ENCODE measurements around the gene VWA7. TPM values are rescaled to one million over a fixed set of nuclear protein-coding genes. Genes with fewer than 3 reads are reported as not detected.
"Not testable (repeated sequence)": the region's sequence is repeated elsewhere in the genome, so short reads cannot be mapped to it uniquely, and the experiment has no call there.

VWA7 gene
- polyA plus RNA-seq, 4 donors = 2.9 to 11.9 (median 6.4) TPM

DNA sequence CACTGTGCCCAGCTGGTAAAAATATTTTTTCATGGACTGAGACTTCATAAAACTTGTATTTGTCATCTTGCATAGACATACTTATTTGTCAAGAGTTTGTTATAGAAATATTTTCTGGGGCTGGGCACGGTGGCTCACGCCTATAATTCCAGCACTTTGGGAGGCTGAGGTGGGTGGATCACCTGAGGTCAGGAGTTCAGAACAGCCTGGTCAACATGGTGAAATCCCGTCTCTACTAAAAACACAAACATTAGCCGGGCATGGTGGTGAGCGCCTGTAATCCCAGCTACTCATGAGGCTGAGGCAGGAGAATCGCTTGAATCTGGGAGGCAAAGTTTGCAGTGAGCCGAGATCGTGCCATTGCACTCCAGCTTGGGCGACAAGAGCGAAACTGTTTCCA, 31.5 kb upstream of the VWA7 start:
- peaks cover 0 to 15% (median 0%) of the 10 kb centered on the region in 3 donors for H3K4me1 ChIP-seq (ENCODE audit: control insufficient read depth in 3 of 3, insufficient read depth in 2 of 3, low read depth in 1 of 3, low read length in 2 of 3)
- not testable (repeated sequence) for DNase-seq; H3K27ac ChIP-seq (ENCODE audit: low read depth in 1 of 3, low read length in 2 of 3); H3K27me3 ChIP-seq (ENCODE audit: control insufficient read depth in 3 of 3, insufficient read depth in 3 of 3, low read length in 3 of 3); H3K4me3 ChIP-seq (ENCODE audit: low read depth in 1 of 3, low read length in 3 of 3); FAIRE-seq; H3K9me3 ChIP-seq (ENCODE audit: control insufficient read depth in 2 of 2, insufficient read depth in 1 of 2, low read depth in 1 of 2, low read length in 1 of 2)
- H3K36me3 ChIP-seq (ENCODE audit: control insufficient read depth in 3 of 3, insufficient read depth in 2 of 3, low read depth in 1 of 3, low read length in 3 of 3) = peaks cover 0 to 10% (median 0%) of the 10 kb centered on the region in 3 donors
- WGBS, 3 donors = 90 to 93% (median 90%) methylated on average over 10 of the region's 10 CpGs

DNA sequence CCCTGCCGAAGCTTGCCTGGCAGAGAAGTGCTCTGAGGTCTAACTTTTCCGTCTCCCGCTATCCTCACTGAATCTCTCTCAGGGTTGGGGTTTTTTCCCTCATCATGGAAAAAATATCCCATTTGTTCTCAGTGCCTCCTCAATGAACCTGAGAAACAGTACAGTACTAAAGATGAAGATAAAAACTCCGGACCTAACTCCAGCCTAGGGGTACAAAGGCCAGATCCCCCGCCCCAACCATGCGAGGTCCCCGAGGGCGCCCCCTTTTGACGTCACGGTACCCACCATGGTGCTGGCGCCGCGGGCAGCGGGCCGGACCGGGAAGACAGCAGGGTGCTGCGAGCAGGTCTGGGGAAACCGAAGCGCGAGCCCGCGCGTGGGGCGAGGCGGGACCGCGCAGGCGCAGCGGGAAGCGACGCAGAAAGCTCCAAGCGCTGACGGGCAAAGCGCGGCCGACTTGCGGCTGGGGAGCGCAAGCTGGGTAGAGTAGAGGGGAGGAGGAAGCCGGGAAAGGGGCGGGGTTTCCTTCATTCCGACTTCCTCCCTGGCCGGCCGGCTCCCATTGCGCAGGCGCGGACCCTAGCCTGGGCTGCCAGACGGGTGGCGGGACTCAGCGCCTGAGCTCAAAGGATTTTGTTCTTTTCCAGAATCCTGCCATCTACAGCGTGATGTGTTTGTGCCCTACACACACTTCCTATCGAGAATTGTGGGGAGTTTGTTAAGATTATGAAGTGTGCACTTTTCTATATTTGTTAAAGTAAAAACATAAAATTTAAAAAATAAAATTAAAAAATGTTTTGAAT, 29.5 kb upstream of the VWA7 start, which contains the start of gene LSM2:
Gene LSM2 (minus strand): TSS at position 497 of the 803 bp plus-strand sequence. CDS start 209 bp downstream, at position 288.
- no peaks in the 10 kb centered on the region for H3K9me3 ChIP-seq (ENCODE audit: control insufficient read depth in 2 of 2, insufficient read depth in 1 of 2, low read depth in 1 of 2, low read length in 1 of 2)
- H3K27ac ChIP-seq (ENCODE audit: low read depth in 1 of 3, low read length in 2 of 3) = peak within 1 kb of the TSS; percentile 91 to 96 (median 93)
- FAIRE-seq = no peak
- H3K4me3 ChIP-seq (ENCODE audit: low read depth in 1 of 3, low read length in 3 of 3) = peak within 1 kb of the TSS; percentile 71 to 84 (median 80)
- H3K36me3 ChIP-seq (ENCODE audit: control insufficient read depth in 3 of 3, insufficient read depth in 2 of 3, low read depth in 1 of 3, low read length in 3 of 3) = peaks cover 0 to 24% (median 1%) of the 10 kb centered on the region in 3 donors
- 0% methylated on average over 48 to 51 of the region's 51 CpGs for WGBS, 3 donors
- H3K27me3 ChIP-seq (ENCODE audit: control insufficient read depth in 3 of 3, insufficient read depth in 3 of 3, low read length in 3 of 3) = no peaks in the 10 kb centered on the region
- DNase-seq = peak; percentile 99
- H3K4me1 ChIP-seq (ENCODE audit: control insufficient read depth in 3 of 3, insufficient read depth in 2 of 3, low read depth in 1 of 3, low read length in 2 of 3) = peaks cover 0 to 12% (median 0%) of the 10 kb centered on the region in 3 donors

DNA sequence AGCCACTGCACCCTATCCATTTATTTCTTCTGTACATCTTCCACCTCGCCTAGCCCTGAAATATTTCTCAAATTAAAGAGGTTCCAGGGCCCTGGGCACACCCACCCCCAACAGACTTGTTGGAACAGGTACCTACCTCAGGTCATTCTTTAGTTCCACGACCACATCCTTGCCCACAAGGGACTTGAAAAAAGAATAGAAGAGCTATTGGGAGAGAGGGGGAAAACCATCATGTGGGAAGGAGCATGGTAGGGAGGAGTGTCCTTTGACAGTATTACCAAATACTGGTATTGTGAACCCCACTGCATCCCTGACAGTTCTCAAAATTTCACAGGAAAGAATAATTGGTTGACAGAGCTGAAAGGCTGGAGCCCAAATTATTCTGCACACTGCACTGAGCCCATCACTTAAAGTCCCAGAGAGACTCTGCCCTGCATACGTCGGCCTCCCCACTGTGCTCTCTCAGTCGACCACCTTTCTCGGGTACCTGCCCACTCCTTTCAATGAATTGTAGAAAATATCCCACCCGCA, 28.9 kb upstream of the VWA7 start:
- Histone ChIP-seq H3K4me3 (ENCODE audit: low read depth in 1 of 3, low read length in 3 of 3) (peak overlapping the region; percentile 71 to 84 (median 80)), H3K36me3 (ENCODE audit: control insufficient read depth in 3 of 3, insufficient read depth in 2 of 3, low read depth in 1 of 3, low read length in 3 of 3) (peaks cover 0 to 28% (median 5%) of the 10 kb centered on the region in 3 donors), H3K27me3 (ENCODE audit: control insufficient read depth in 3 of 3, insufficient read depth in 3 of 3, low read length in 3 of 3) (no peaks in the 10 kb centered on the region), H3K9me3 (ENCODE audit: control insufficient read depth in 2 of 2, insufficient read depth in 1 of 2, low read depth in 1 of 2, low read length in 1 of 2) (no peaks in the 10 kb centered on the region), H3K4me1 (ENCODE audit: control insufficient read depth in 3 of 3, insufficient read depth in 2 of 3, low read depth in 1 of 3, low read length in 2 of 3) (peaks cover 0 to 12% (median 0%) of the 10 kb centered on the region in 3 donors), H3K27ac (ENCODE audit: low read depth in 1 of 3, low read length in 2 of 3) (peak overlapping the region; percentile 91 to 96 (median 93))
- no peak for DNase-seq
- no peak for FAIRE-seq
- WGBS, 3 donors = 13 to 16% (median 14%) methylated on average over 7 of the region's 7 CpGs

DNA sequence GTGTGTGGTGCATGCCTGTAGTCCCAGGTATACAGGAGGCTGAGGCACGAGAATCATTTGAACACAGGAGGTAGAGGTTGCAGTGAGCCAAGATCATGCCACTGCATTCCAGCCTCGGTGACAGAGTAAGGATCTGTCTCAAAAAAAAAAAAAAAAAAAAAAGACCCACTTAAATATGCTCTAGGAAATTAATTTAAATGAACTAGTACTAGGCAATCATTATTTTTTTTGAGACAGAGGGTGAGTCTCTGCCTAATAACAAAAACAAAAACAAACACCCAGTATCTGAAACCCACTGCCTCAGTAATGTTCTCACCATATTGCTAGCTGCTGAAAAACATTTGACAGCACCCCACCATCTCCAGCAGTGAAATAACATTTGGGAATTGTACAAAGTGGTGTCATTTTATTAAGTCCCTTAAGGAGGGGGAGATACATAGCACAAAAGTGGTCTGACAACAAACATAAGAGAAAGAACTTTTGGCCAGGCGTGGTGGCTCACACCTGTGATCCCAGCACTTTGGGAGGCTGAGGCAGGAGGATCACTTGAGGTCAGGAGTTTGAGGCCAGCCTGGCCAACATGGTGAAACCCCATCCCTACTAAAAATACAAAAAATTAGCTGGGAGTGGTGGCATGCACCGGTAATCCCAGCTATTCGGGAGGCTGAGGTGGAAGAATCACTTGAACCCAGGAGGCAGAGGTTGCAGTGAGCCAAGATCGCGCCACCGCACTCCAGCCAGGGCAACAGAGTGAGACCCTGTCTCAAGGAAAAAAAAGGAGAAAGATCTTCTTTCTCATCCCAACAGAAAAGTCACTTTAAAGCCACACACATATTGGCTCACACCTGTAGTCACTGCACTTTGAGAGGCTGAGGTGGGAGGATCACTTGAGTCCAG, 24.2 kb upstream of the VWA7 start:
- not testable (repeated sequence) for DNase-seq; H3K9me3 ChIP-seq (ENCODE audit: control insufficient read depth in 2 of 2, insufficient read depth in 1 of 2, low read depth in 1 of 2, low read length in 1 of 2); H3K27me3 ChIP-seq (ENCODE audit: control insufficient read depth in 3 of 3, insufficient read depth in 3 of 3, low read length in 3 of 3); FAIRE-seq; H3K4me1 ChIP-seq (ENCODE audit: control insufficient read depth in 3 of 3, insufficient read depth in 2 of 3, low read depth in 1 of 3, low read length in 2 of 3); H3K27ac ChIP-seq (ENCODE audit: low read depth in 1 of 3, low read length in 2 of 3); H3K4me3 ChIP-seq (ENCODE audit: low read depth in 1 of 3, low read length in 3 of 3)
- peaks cover 0 to 41% (median 5%) of the 10 kb centered on the region in 3 donors for H3K36me3 ChIP-seq (ENCODE audit: control insufficient read depth in 3 of 3, insufficient read depth in 2 of 3, low read depth in 1 of 3, low read length in 3 of 3)
- 92 to 97% (median 97%) methylated on average over 8 of the region's 8 CpGs for WGBS, 3 donors

DNA sequence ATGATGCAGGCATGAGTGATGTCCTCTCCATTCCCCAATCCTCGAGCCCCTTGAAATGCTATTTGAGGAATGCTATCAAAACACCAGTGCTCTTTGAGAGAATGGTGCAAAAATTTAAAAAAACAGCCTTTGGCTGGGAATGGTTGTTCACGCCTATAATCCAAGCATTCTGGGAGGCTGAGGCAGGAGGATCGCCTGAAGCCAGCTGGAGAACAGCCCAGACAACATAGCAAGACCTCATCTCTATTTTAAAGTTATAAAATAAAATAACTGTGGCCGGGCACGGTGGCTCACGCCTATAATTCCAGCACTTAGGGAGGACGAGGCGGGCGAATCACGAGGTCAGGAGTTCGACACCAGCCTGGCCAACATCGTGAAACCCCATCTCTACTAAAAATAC, 22.7 kb upstream of the VWA7 start:
- no peaks in the 10 kb centered on the region for H3K9me3 ChIP-seq (ENCODE audit: control insufficient read depth in 2 of 2, insufficient read depth in 1 of 2, low read depth in 1 of 2, low read length in 1 of 2)
- H3K27me3 ChIP-seq (ENCODE audit: control insufficient read depth in 3 of 3, insufficient read depth in 3 of 3, low read length in 3 of 3) = no peaks in the 10 kb centered on the region
- no peak overlapping the region for H3K4me3 ChIP-seq (ENCODE audit: low read depth in 1 of 3, low read length in 3 of 3)
- no peak overlapping the region for H3K27ac ChIP-seq (ENCODE audit: low read depth in 1 of 3, low read length in 2 of 3)
- FAIRE-seq (no peak), DNase-seq (no peak)
- peaks cover 0 to 5% (median 0%) of the 10 kb centered on the region in 3 donors for H3K4me1 ChIP-seq (ENCODE audit: control insufficient read depth in 3 of 3, insufficient read depth in 2 of 3, low read depth in 1 of 3, low read length in 2 of 3)
- WGBS, 3 donors = 87 to 97% (median 93%) methylated on average over 12 of the region's 12 CpGs
- H3K36me3 ChIP-seq (ENCODE audit: control insufficient read depth in 3 of 3, insufficient read depth in 2 of 3, low read depth in 1 of 3, low read length in 3 of 3) = peaks cover 0 to 41% (median 5%) of the 10 kb centered on the region in 3 donors

DNA sequence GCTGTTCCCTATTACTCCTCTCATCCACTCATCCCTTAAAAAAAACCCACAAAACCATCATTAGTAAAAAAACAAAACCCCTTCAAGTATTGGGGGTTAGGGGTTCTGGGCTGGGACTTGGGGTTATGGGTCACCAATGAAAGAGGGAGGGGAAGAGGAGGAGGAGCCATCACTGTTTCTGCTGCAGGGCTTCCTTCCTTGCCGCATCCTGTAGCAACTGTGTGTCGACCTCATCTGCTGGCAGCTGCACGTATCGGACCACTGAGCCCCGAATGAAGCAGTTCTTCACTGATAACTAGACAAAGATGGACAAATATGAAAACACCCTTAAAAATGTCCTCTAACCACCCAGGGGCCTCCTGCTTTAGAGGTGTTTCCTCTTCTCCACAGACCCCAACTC, 20.5 kb upstream of the VWA7 start:
- Histone ChIP-seq H3K27ac (ENCODE audit: low read depth in 1 of 3, low read length in 2 of 3) (peak overlapping the region in 1 of 3 donors; percentile 55), H3K27me3 (ENCODE audit: control insufficient read depth in 3 of 3, insufficient read depth in 3 of 3, low read length in 3 of 3) (no peaks in the 10 kb centered on the region), H3K36me3 (ENCODE audit: control insufficient read depth in 3 of 3, insufficient read depth in 2 of 3, low read depth in 1 of 3, low read length in 3 of 3) (peaks cover 0 to 35% (median 5%) of the 10 kb centered on the region in 3 donors), H3K9me3 (ENCODE audit: control insufficient read depth in 2 of 2, insufficient read depth in 1 of 2, low read depth in 1 of 2, low read length in 1 of 2) (no peaks in the 10 kb centered on the region), H3K4me1 (ENCODE audit: control insufficient read depth in 3 of 3, insufficient read depth in 2 of 3, low read depth in 1 of 3, low read length in 2 of 3) (peaks cover 0 to 5% (median 2%) of the 10 kb centered on the region in 3 donors), H3K4me3 (ENCODE audit: low read depth in 1 of 3, low read length in 3 of 3) (no peak overlapping the region)
- no peak for FAIRE-seq
- WGBS, 3 donors = 54 to 81% (median 75%) methylated on average over 5 of the region's 5 CpGs
- DNase-seq = no peak

DNA sequence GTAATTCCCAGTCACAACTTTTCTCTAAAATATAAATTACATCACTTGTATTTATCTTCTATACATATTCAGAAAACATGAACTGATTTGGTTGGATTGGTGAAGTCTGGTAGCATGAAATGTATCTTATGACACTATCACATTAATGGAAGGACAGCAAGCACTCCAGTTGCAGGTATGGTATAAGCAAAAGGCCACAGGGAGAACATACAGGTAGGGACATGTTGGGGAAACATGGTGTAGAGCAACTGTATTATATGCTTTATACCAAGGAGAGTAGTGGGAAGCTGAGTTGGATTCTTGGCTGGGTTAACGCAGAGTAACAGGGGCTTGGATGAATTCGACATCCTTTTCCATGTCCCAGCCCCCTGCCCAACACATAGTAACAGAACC, 19.9 kb upstream of the VWA7 start:
- FAIRE-seq = no peak

More for the DNA sequence above, 19.9 kb upstream of the VWA7 start:
- Histone ChIP-seq H3K27ac (ENCODE audit: low read depth in 1 of 3, low read length in 2 of 3) (peak overlapping the region in 1 of 3 donors; percentile 41), H3K4me3 (ENCODE audit: low read depth in 1 of 3, low read length in 3 of 3) (no peak overlapping the region), H3K4me1 (ENCODE audit: control insufficient read depth in 3 of 3, insufficient read depth in 2 of 3, low read depth in 1 of 3, low read length in 2 of 3) (peaks cover 0 to 5% (median 2%) of the 10 kb centered on the region in 3 donors), H3K36me3 (ENCODE audit: control insufficient read depth in 3 of 3, insufficient read depth in 2 of 3, low read depth in 1 of 3, low read length in 3 of 3) (peaks cover 4 to 38% (median 5%) of the 10 kb centered on the region in 3 donors), H3K27me3 (ENCODE audit: control insufficient read depth in 3 of 3, insufficient read depth in 3 of 3, low read length in 3 of 3) (no peaks in the 10 kb centered on the region), H3K9me3 (ENCODE audit: control insufficient read depth in 2 of 2, insufficient read depth in 1 of 2, low read depth in 1 of 2, low read length in 1 of 2) (no peaks in the 10 kb centered on the region)
- DNase-seq = no peak
- 94 to 96% (median 95%) methylated on average over 2 of the region's 2 CpGs for WGBS, 3 donors

Measured in small intestine (tissue), 7 donors.